Measurements from ENCODE around the gene ARHGEF19.

DNA sequence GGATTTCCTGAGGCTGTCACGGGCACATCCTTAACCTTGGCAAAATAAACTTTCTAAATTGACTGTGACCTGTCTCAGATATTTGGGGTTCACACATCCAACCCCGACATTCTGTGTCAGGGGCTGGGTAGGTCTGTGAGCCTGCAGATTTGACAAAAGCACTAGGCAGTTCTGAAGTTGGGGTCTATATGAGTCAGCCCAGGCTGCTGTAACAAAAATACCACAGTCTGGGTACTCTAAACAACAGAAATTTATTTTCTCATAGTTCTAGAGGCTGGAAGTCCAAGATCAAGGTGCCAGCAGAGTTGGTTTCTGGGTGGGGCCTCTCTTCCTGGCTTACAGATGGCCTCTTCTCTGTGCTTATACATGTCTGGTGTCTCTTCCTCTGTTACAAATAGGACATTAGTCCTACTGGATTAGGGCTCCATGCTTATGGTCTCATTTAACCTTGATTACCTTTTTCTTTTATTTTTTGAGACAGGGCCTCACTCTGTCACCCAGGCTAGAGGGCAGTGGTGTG, 27.6 kb upstream of the ARHGEF19 start:
- no peak for TF ChIP-seq EZH2phosphoT487 (IDR thresholded peaks at IDR 0.05; ENCODE audit: insufficient read depth, low read depth)
- TF ChIP-seq EZH2 (IDR thresholded peaks at IDR 0.05; ENCODE audit: insufficient read depth, poor library complexity, severe bottlenecking) = no peak

Measured in GM23248 (cell line).